T-helper 2 cell treated with Interferon-gamma antibody and Interleukin-4, amounts not matched to agents 5 μg/mL and 100 μg/mL, for 36 hours (primary cell): ENCODE results near the gene ATP6V0B.

Source experiments
- DNase-seq: peaks from one replicate; pipeline ENCODE4 v3.0.0; 2021; ENCODE audit warnings: low spot score
- H3K27ac Mint-ChIP-seq: one replicate; pipeline ENCODE4 v1.8.0; 2021; ENCODE audit warnings: mild to moderate bottlenecking, mixed read lengths
- H3K27me3 Mint-ChIP-seq: one replicate; pipeline ENCODE4 v1.8.0; 2021; ENCODE audit warnings: low read depth, mixed read lengths
- H3K36me3 Mint-ChIP-seq: one replicate; pipeline ENCODE4 v1.8.0; 2021; ENCODE audit warnings: low read depth, mixed read lengths
- H3K4me1 Mint-ChIP-seq: one replicate; pipeline ENCODE4 v1.8.0; 2021; ENCODE audit warnings: low read depth, mixed read lengths
- H3K4me3 Mint-ChIP-seq: one replicate; pipeline ENCODE4 v1.8.0; 2022; ENCODE audit warnings: mild to moderate bottlenecking, moderate library complexity, mixed read lengths
- H3K9me3 Mint-ChIP-seq: one replicate; pipeline ENCODE4 v1.8.0; 2021; ENCODE audit warnings: mixed read lengths

Gene ATP6V0B

GRCh38 chr1:44002606-44003157 lies 27.9 kb downstream of the ATP6V0B start:
- Mint-ChIP-seq H3K36me3 (no peaks in the 10 kb centered on the region), H3K27ac (no peak overlapping the region), H3K27me3 (no peaks in the 10 kb centered on the region), H3K9me3 (no peaks in the 10 kb centered on the region), H3K4me1 (no peaks in the 10 kb centered on the region), H3K4me3 (no peak overlapping the region)
- no peak for DNase-seq

- H3K36me3 Mint-ChIP-seq: no peaks in the 10 kb centered on the region
- H3K9me3 Mint-ChIP-seq: no peaks in the 10 kb centered on the region
- DNase-seq: no peak
- H3K27ac Mint-ChIP-seq: no peak overlapping the region
- no peak overlapping the region for H3K4me3 Mint-ChIP-seq
- H3K27me3 Mint-ChIP-seq: no peaks in the 10 kb centered on the region
- H3K4me1 Mint-ChIP-seq: no peaks in the 10 kb centered on the region
These were observed 33.5 kb downstream of the ATP6V0B start for GRCh38 chr1:44008259-44008658.

- Mint-ChIP-seq H3K9me3 (no peaks in the 10 kb centered on the region), H3K4me3 (no peak overlapping the region), H3K4me1 (no peaks in the 10 kb centered on the region), H3K36me3 (no peaks in the 10 kb centered on the region), H3K27ac (no peak overlapping the region), H3K27me3 (no peaks in the 10 kb centered on the region)
- DNase-seq: no peak
These were observed 36.2 kb downstream of the ATP6V0B start for GRCh38 chr1:44010935-44011471.

- Mint-ChIP-seq H3K27me3 (no peaks in the 10 kb centered on the region), H3K9me3 (no peaks in the 10 kb centered on the region), H3K27ac (no peak overlapping the region), H3K36me3 (no peaks in the 10 kb centered on the region), H3K4me3 (no peak overlapping the region), H3K4me1 (no peaks in the 10 kb centered on the region)
- DNase-seq: no peak
These were observed 37.6 kb downstream of the ATP6V0B start for GRCh38 chr1:44012404-44012803.

- Mint-ChIP-seq H3K36me3 (no peaks in the 10 kb centered on the region), H3K4me3 (no peak overlapping the region), H3K27ac (no peak overlapping the region), H3K27me3 (no peaks in the 10 kb centered on the region), H3K9me3 (no peaks in the 10 kb centered on the region), H3K4me1 (no peaks in the 10 kb centered on the region)
- no peak for DNase-seq
These were observed 38.3 kb downstream of the ATP6V0B start for GRCh38 chr1:44012941-44013609.

DNA sequence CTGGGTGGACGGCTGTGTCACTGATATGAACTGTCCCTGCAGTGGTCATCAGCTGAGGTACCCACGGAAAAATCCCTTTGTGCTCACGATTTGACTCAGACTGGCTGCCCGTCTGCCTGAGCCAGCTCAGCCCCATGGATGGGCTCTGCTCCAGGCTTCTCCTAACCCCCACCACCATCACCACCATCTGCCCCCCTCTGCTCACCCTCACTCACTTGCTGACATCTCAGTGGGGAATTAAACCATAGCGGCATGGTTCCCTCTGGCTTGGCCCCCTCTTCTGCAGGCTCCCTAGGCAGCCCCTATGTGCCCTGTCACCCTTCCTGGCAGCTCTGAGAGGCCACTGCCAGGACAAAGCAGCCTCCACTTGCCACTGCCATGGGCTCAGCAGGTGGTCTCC lies 39.2 kb downstream of the ATP6V0B start:
- Mint-ChIP-seq H3K36me3 (no peaks in the 10 kb centered on the region), H3K9me3 (no peaks in the 10 kb centered on the region), H3K4me3 (no peak overlapping the region), H3K27ac (no peak overlapping the region), H3K4me1 (no peaks in the 10 kb centered on the region), H3K27me3 (no peaks in the 10 kb centered on the region)
- no peak for DNase-seq

DNA sequence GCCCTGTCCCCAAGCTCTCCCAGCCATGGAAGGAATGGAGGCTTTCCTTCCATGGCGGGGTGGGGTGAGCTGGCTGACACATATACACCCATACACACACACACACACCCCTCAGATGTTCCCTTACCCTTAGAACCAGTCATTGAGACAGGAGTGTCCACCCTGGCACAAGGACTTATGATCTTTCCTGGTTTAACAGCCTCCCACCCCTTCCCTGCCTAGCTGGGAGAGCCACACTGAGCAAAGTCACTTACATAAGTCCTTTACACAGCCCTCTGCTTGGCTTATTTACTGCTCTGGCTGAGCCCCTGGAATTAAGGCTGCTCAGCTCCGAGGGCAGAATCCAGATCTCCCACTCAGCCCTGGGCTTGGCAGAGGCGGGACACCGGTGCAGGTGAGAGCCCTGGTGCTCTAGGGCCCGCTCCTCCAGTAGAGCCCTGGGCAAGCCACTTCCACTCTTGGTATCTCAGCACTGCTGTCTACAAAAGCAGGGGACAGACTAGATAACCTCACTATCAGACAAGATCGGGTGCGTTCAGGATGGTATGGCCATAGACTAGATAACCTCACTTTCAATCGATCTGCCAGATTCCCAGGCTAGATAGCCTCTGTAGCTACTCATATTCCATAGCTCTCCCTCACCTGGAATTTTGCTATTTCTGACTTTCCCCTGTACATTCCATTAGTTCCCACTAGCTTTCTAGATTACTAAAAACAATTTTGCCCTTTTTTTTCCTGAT lies 39.8 kb downstream of the ATP6V0B start:
- Mint-ChIP-seq H3K4me1 (no peaks in the 10 kb centered on the region), H3K27ac (no peak overlapping the region), H3K9me3 (no peaks in the 10 kb centered on the region), H3K27me3 (no peaks in the 10 kb centered on the region), H3K36me3 (no peaks in the 10 kb centered on the region), H3K4me3 (no peak overlapping the region)
- DNase-seq: no peak

- H3K27ac Mint-ChIP-seq: no peak overlapping the region
- no peak overlapping the region for H3K4me3 Mint-ChIP-seq
- no peaks in the 10 kb centered on the region for H3K4me1 Mint-ChIP-seq
- DNase-seq: no peak
- no peaks in the 10 kb centered on the region for H3K27me3 Mint-ChIP-seq
- no peaks in the 10 kb centered on the region for H3K9me3 Mint-ChIP-seq
- no peaks in the 10 kb centered on the region for H3K36me3 Mint-ChIP-seq
These were observed 40.4 kb downstream of the ATP6V0B start for GRCh38 chr1:44015206-44015605.

GRCh38 chr1:44016041-44016889 lies 41.5 kb downstream of the ATP6V0B start:
- Mint-ChIP-seq H3K4me1 (no peaks in the 10 kb centered on the region), H3K4me3 (no peak overlapping the region), H3K27ac (no peak overlapping the region), H3K27me3 (no peaks in the 10 kb centered on the region), H3K36me3 (no peaks in the 10 kb centered on the region), H3K9me3 (no peaks in the 10 kb centered on the region)
- DNase-seq: no peak

DNA sequence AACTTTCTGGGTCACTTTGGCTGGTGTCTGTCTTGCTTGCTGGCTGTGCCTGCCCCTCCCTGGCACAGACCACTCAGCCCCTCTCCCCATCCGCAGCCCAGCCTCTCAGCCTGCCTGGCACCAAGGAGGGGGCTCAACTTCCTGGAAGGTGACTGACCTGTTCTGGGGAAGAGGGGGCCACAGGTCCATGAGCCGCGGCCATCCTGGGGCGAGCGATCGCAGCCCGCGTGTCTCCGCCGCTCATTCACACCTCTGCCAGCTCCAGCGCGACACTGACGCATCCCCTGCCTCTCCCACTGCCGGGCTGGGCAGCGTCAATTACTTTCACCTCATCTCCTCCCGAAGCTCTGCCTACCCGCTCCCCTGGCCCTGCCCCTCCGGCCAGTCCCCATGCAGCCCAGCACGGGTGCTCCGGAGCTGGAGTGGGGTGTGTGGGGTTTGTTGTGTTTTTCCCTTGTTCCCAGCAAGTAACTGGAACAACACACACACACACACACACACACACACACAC lies 42.2 kb downstream of the ATP6V0B start:
- Mint-ChIP-seq H3K9me3 (no peaks in the 10 kb centered on the region), H3K27me3 (no peaks in the 10 kb centered on the region), H3K27ac (no peak overlapping the region), H3K4me1 (no peaks in the 10 kb centered on the region), H3K36me3 (no peaks in the 10 kb centered on the region), H3K4me3 (no peak overlapping the region)
- no peak for DNase-seq

- no peaks in the 10 kb centered on the region for H3K27me3 Mint-ChIP-seq
- peak overlapping the region; percentile 20 for H3K27ac Mint-ChIP-seq
- no peaks in the 10 kb centered on the region for H3K9me3 Mint-ChIP-seq
- H3K4me3 Mint-ChIP-seq: no peak overlapping the region
- no peaks in the 10 kb centered on the region for H3K4me1 Mint-ChIP-seq
- no peaks in the 10 kb centered on the region for H3K36me3 Mint-ChIP-seq
- DNase-seq: no peak
These were observed 44.7 kb downstream of the ATP6V0B start for GRCh38 chr1:44019466-44019948.

- H3K4me1 Mint-ChIP-seq: no peaks in the 10 kb centered on the region
- no peaks in the 10 kb centered on the region for H3K27me3 Mint-ChIP-seq
- DNase-seq: no peak
- H3K4me3 Mint-ChIP-seq: no peak overlapping the region
- no peak overlapping the region for H3K27ac Mint-ChIP-seq
- no peaks in the 10 kb centered on the region for H3K9me3 Mint-ChIP-seq
- H3K36me3 Mint-ChIP-seq: no peaks in the 10 kb centered on the region
These were observed 45.7 kb downstream of the ATP6V0B start for GRCh38 chr1:44020464-44020863.

DNA sequence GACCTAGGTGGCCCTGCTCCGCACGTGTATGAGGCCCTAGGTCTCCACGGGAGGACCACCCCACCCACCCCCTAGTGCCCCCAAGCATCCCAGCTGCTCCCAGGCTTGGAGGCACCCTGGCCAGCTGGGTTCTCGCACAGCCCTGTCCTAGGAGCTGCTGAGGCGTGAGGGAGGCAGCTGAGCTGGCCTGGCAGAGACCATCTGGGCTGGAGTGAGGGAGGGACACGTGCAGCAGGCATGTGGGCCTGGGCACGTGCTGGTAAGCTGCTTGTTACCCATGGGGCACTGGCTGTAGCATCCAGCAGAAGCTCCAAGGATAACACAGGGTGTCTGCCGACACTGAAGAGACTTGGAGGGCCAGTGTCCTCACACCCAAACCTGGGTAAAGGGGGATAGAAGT lies 46.4 kb downstream of the ATP6V0B start:
- no peaks in the 10 kb centered on the region for H3K36me3 Mint-ChIP-seq
- no peak overlapping the region for H3K27ac Mint-ChIP-seq

More for the DNA sequence above, 46.4 kb downstream of the ATP6V0B start:
- Mint-ChIP-seq H3K4me1 (no peaks in the 10 kb centered on the region), H3K9me3 (no peaks in the 10 kb centered on the region), H3K27me3 (no peaks in the 10 kb centered on the region), H3K4me3 (no peak overlapping the region)
- no peak for DNase-seq
